Nephron progenitor cell (in vitro differentiated cells): ENCODE measurements around the gene EGLN3.

ENCODE experiments used
- DNase-seq: peaks from one replicate; pipeline ENCODE4 v3.0.0; 2021
- H3K27ac Mint-ChIP-seq: 2 replicates; pipeline ENCODE4 v1.8.0; 2021; ENCODE audit warnings: mild to moderate bottlenecking, moderate library complexity, mixed read lengths
- H3K27me3 Mint-ChIP-seq: 2 replicates; pipeline ENCODE4 v1.8.0; 2021; ENCODE audit warnings: mild to moderate bottlenecking, low read depth, mixed read lengths; ENCODE audit not compliant: poor library complexity
- H3K36me3 Mint-ChIP-seq: 2 replicates; pipeline ENCODE4 v1.8.0; 2021; ENCODE audit warnings: low read depth, mixed read lengths
- H3K4me1 Mint-ChIP-seq: 2 replicates; pipeline ENCODE4 v1.8.0; 2021; ENCODE audit warnings: mixed read lengths
- H3K4me3 Mint-ChIP-seq: 2 replicates; pipeline ENCODE4 v1.8.0; 2021; ENCODE audit warnings: mild to moderate bottlenecking, moderate library complexity, mixed read lengths
- H3K9me3 Mint-ChIP-seq: 2 replicates; pipeline ENCODE4 v1.8.0; 2021; ENCODE audit warnings: mild to moderate bottlenecking, moderate library complexity, mixed read lengths
- CTCF ChIP-seq: fragments of 200-600 bp; sonication (generic); IDR thresholded peaks from 2 replicates; pipeline ENCODE4 v1.5.0; 2021; ENCODE audit warnings: antibody characterized with exemption

Gene EGLN3

GRCh38 chr14:33951183-33951840, 438 bp upstream of the EGLN3 start:
- H3K27ac Mint-ChIP-seq: no peak overlapping the region

GRCh38 chr14:33949411-33949893, 1.4 kb downstream of the EGLN3 start:
- Mint-ChIP-seq H3K27ac (no peak overlapping the region), H3K4me1 (peaks cover 51% of the 10 kb centered on the region), H3K27me3 (peaks cover 49% of the 10 kb centered on the region), H3K36me3 (peaks cover 6% of the 10 kb centered on the region), H3K4me3 (peak overlapping the region; percentile 81), H3K9me3 (no peaks in the 10 kb centered on the region)
- no peak for TF ChIP-seq CTCF
- no peak for DNase-seq

More at GRCh38 chr14:33951183-33951840, 438 bp upstream of the EGLN3 start:
- H3K4me3 Mint-ChIP-seq: peak overlapping the region; percentile 81
- no peaks in the 10 kb centered on the region for H3K36me3 Mint-ChIP-seq
- peaks cover 51% of the 10 kb centered on the region for H3K4me1 Mint-ChIP-seq
- no peak for DNase-seq
- no peaks in the 10 kb centered on the region for H3K9me3 Mint-ChIP-seq
- TF ChIP-seq CTCF: no peak
- peaks cover 49% of the 10 kb centered on the region for H3K27me3 Mint-ChIP-seq

- H3K36me3 Mint-ChIP-seq: peaks cover 6% of the 10 kb centered on the region
- H3K9me3 Mint-ChIP-seq: no peaks in the 10 kb centered on the region
- peak overlapping the region; percentile 81 for H3K4me3 Mint-ChIP-seq
- no peak for DNase-seq
- peaks cover 49% of the 10 kb centered on the region for H3K27me3 Mint-ChIP-seq
- TF ChIP-seq CTCF: no peak
- H3K4me1 Mint-ChIP-seq: peaks cover 47% of the 10 kb centered on the region
- no peak overlapping the region for H3K27ac Mint-ChIP-seq
Observed at GRCh38 chr14:33948869-33949408, 1.9 kb downstream of the EGLN3 start.

- Mint-ChIP-seq H3K9me3 (no peaks in the 10 kb centered on the region), H3K4me3 (peak overlapping the region; percentile 81), H3K4me1 (peaks cover 46% of the 10 kb centered on the region), H3K27me3 (peaks cover 46% of the 10 kb centered on the region), H3K36me3 (peaks cover 6% of the 10 kb centered on the region), H3K27ac (no peak overlapping the region)
- no peak for TF ChIP-seq CTCF
- DNase-seq: no peak
Observed at GRCh38 chr14:33948145-33948868, 2.6 kb downstream of the EGLN3 start.

GRCh38 chr14:33946679-33947476, 4.0 kb downstream of the EGLN3 start:
- peak overlapping the region; percentile 30 for H3K4me3 Mint-ChIP-seq
- peaks cover 44% of the 10 kb centered on the region for H3K4me1 Mint-ChIP-seq
- peaks cover 7% of the 10 kb centered on the region for H3K36me3 Mint-ChIP-seq
- DNase-seq: no peak
- H3K9me3 Mint-ChIP-seq: no peaks in the 10 kb centered on the region
- TF ChIP-seq CTCF: no peak
- H3K27me3 Mint-ChIP-seq: peaks cover 33% of the 10 kb centered on the region
- no peak overlapping the region for H3K27ac Mint-ChIP-seq
